HCEC 1CT (cell line): Measurements from ENCODE around the gene RFXAP.
A peak's percentile ranks its signal among the peaks of the same experiment; 100 is the strongest.

Experiments
- DNase-seq: peaks from one replicate; pipeline ENCODE4 v3.0.0-alpha.2; 2017

The RFXAP gene

DNA sequence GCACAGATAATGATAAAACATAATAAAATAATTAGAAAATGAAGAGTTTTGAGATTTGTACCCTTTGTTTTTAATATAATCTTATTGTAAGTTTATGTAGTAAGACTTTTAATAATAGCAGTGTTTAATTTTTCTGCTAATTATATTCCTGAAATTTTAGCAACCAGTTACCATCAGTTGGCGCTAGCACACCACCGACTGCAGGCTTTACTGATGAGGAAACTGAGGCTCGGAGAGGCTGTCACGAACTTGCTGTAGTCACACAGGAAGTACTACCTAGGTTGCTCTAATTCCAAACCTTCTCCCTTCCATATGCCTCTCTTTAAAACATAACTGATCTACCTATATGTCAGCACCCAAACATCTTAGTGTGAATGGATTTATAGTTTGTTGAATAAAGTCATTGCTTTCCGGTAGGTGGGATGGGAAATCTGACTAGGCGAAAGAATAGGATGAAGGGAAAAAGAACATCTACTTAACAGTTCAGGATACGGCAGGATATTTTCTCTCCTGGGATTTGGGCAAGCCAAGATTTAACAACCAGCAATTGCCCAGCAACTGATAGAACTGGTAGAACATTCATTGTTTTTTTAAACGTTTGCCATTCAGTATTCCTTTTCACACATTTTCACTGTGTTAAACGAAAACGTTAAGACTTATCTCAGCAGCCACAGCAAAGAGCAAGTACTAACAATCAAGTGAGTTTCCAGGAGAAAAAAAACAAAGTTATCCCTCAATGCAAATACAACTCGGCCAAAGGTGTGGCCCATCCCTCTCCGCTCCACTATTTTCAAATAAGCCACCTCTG is 822 bp upstream of the RFXAP start:
- DNase-seq = no peak

DNA sequence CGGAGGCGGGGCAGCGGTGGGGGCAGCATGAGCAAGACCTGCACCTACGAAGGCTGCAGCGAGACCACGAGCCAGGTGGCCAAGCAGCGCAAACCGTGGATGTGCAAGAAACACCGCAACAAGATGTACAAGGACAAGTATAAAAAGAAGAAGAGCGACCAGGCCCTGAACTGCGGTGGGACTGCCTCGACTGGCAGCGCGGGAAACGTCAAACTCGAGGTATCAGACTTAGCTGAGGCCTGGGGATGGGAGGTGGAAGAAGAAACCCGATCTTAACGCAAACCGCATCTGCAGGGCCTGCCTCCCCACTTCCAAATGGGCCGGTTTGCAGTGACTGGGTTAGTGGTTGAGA is 693 bp downstream of the RFXAP start:
- no peak for DNase-seq

DNA sequence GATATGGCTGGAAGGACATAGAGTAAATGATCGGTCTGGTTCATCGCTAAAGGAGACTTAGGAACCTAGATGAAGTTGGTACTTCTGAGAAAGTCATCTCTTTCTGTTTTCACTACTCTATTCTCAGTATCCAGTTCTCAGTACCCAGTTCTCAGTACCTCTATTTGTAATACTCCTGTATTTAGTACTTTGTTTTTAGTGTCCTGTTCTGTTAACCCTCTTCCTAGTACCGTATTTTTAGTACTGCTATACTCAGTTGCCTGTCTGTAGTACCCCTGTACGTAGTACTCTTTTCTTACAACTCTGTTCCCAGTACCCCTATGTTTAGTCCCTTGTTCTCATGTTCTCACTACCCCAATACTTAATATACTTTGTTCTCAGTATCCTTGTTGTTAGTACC is 1.2 kb downstream of the RFXAP start:
- DNase-seq = peak; percentile 5

- no peak for DNase-seq
These were observed 3.8 kb downstream of the RFXAP start for GRCh38 chr13:36822785-36823184.

DNA sequence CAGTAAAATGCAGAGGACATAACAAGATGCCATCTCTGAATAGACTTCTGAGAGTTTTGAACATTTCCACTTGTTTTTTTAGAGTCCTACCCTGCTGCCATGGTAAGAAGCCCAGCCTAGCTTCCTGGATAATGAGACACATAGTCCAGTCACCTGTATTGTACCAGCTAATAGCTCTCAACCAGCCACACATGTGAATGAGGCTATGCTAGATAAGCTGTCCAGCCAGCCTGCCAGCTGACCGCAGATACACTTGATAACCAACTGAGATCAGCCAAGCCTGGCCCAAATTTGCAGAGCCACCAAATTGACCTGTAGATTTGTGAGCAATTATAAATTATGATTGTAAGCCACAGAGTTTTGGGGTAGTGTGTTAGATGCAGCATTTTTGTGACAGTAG is 10.7 kb downstream of the RFXAP start:
- no peak for DNase-seq

DNA sequence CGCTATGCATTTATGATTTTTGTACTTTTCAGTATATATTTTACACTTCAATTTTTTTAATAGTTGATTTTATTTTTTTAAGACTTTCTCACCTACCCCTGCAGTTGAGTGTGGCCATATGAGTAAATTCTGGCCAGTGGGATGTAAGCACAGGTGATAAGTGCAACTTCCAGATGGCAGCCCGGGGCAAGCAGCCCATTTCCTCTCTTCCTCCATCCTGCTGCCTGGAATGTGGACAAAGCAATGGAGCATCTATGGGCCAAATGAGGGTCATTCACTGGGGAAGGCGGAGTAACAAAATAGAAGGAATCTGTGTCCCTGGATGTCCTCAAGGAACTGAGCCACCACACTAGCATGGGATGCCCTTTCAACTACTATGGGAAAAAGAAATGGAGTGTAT is 12.3 kb downstream of the RFXAP start:
- DNase-seq = no peak

DNA sequence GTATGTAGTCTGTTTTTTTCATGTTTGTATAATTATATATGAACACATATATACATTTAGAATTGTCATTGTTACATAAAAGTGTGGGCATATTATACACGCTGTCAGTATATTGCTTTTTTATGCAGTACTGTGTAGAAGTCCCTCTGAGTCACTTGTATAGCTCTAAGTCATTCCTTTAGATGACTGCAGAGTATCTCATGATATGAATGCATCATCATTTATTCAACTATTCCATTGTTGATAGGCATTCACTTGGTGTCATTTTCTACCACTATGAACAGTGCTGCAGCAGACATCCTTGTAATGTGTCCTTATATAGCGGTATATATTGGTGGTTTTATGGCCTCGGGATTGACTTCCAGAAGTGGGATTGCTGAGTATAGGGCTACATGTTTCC is 15.3 kb downstream of the RFXAP start:
- DNase-seq = peak; percentile 45

GRCh38 chr13:36837354-36838092 is 18.5 kb downstream of the RFXAP start:
- DNase-seq = no peak

DNA sequence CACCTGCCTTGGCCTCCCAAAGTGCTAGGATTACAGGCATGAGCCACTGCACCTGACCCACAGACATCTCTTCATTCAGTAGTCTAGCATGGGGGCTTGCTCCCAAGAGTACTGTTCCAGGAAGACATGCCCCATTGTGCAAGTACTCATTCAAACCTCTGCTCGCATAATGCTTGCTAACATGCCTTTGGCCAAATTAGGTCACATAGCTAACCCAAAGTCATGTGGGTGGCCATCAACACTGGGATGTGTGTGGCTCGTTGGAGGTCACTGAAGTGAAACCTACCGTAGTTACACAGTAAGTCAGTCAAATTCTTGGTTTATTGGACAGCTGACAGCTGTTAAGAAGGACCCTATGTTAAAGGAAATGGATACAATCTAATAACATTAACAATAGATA is 20.3 kb downstream of the RFXAP start:
- no peak for DNase-seq

DNA sequence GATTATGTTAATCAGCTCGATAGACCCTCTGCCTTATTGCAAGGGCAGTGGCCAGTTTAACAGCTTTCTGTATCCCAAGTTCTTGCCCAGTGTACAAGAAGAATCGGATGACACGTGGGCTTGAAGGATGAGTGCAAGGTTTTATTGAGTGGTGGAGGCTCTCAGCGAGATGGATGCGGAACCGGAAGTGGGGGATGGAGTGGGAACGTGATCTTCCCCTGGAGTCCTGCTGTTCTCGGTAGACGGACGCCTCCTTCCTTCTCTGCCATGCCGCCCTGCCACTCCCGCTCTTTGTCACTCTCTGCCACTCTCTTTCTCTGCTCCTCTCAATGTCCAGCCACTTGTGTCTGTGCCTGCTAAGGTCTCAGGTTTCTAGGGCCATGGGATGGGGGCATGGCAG is 21.0 kb downstream of the RFXAP start:
- no peak for DNase-seq

- no peak for DNase-seq
These were observed 21.8 kb downstream of the RFXAP start for GRCh38 chr13:36840718-36841250.

DNA sequence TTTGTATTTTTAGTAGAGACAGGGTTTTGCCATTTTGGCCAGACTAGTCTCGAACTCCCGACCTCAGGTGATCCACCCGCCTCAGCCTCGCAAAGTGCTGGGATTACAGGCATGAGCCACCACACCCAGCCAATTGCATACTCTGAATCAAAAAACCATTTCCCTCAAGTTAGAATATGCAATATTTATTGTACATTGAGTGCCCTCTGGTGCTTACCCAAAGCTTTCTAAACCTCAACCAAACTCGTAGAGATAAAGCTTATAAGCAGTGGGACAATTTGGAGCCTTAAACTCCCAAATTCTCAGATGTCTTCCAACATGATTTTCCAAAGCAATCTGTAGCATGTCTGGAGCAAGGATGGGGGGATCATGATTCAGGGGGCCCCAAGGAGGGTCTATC is 22.4 kb downstream of the RFXAP start:
- no peak for DNase-seq

DNA sequence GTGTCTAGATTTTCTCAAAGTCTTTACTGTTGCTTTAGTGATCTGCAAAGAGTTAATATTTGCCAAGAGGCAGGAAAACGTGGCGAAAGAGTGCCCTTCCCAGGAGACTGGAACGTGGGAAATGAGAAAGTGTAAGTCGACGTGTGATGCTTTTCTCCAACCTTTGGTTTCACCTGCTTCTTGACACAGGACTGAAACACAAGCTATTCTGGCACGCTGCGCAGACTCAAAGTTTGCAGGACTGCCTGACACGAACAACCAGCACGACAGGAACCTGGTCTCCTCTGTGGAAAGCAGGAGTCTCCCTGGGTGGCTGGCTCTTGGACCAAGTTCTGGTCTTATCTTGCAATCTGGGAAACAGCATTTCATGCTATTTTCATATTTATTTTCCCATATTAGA is 28.6 kb downstream of the RFXAP start:
- no peak for DNase-seq

DNA sequence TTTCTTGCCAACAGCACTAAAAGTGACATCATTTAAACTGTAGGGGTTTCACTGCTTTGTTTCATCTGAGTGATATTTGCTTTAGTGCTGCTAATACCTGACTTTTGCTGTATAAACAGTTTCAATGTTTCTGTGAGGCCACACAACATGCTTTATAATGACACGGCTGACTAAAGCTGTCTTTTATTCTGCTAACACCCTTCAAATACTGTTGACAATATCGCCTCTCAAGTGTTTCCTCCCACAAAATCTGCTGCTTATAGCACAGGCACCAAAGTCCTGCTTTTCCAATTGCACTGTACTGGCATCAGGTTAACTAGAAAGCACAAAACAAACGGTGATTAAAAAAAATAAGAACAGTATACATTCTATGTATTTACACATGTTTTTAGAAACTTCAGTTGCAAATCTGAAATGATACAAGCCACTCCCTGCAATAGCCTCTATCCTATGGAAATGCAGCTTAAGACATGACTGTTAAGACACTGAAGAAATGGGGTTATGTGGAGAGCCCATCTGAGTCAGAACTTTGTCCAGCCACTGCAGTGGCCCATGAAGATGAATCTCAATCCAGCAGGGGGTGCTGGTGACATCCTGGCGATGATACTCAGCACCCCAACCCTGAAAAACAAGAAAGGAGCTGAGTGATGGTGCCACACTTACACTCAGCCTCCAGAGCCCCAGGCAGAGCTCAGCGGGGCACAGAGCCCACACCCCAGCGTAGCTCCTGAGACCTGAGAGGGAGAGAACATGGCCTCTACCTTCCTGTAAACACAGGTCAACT is 29.4 kb downstream of the RFXAP start:
- peak; percentile 11 for DNase-seq

DNA sequence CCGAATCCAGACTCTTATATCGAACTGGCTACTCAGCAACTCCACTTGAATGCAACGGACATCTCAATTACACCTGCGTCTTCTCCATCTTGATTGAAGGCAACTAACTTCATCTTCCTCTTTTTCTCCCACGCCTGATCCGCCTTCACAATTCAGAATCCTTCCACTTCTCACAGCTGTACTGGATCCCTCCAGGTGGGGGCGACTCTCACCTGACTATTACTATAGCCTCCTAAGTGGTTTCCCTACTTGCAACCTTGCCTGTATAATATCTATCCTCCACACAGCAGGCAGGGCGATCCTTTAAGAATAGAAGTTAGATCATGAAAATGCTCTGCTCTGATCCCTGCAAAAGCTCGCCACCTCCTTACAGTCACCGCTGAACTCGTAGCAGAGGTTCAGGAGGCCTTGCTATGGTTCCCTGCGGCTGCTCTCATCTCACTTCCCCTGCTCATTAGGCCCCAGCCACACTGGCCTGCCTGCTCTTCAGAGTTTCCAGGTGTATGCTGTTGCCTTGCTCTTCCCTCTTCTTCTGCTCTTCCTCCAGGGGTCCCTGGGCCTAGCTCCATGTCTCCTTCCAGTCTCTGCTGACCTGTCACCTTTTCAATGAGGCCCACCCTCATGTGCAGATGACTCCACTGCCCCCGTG is 31.9 kb downstream of the RFXAP start:
- no peak for DNase-seq

- DNase-seq = no peak
These were observed 38.2 kb downstream of the RFXAP start for GRCh38 chr13:36857253-36857652.

DNA sequence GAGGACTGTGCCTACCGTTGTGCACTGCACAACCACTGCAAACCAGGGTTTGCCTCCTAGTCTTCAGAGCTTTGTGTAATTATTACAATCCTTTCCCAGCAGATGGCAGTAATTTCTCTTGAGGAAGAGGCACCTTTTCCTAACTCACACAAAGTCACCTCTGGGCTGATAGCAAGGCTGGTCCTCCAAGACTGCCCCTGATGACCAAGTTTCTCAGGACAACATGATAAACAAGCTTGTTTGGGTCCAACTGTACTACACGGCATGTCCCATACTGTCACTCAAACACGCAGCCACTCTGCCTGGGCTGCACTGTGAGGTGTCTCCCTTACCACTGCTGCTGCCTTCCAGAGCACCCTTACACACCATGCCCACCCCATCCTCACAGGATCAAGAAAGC is 39.3 kb downstream of the RFXAP start:
- peak; percentile 53 for DNase-seq

DNA sequence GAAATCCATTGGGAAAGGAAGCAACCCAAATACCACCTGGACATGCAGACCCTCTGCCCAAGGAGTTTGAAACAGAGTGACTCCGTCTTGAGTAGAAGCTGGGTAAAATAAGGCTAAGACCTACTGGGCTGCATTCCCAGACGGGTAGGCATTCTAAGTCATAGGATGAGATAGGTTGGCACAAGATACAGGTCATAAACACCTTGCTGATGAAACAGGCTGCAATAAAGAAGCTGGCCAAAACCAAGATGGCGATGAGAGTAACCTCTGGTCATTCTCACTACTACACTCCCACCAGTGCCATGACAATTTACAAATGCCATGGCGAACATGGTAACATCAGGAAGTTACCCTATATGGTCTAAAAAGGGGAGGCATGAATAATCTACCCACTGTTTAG is 40.2 kb downstream of the RFXAP start:
- DNase-seq = no peak

- no peak for DNase-seq
These were observed 43.1 kb downstream of the RFXAP start for GRCh38 chr13:36862002-36862685.

DNA sequence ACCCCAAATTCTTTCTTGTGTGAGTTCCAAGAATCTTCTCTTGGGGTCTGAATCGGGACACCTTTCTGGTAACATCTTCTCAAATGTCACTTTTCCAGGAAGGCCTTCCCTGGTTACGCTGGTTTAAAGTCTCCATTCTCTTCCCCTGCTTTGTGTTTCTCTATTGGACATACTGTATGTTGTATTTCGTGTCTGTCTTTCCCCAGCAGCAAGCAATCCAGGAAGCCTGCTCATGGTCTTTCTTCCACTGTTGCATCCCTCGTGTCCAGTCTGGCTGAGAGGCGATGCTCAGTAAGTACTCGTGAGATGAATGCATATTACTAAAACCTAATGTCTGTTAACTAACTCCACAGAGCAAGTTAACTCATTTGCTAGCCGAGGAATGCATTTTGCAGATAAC is 43.7 kb downstream of the RFXAP start:
- no peak for DNase-seq

DNA sequence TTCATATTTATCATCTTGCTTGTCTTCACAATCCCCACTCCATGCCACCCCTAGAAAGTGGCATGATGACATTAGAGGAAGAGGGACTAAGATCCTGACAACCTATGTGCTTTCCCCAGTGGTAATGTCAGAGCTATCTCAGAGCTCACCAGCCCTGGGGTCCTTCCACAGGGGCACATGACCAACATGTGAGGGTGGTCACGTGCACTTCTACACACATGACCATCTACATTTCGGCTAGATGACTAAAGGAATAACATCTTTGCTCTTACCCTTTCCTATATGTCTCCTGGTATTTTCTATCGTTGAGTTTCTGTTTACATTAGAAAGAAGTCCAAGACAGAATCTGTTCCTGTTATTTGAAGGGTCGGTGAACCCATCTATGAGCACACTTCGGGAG is 46.2 kb downstream of the RFXAP start:
- DNase-seq = no peak

DNA sequence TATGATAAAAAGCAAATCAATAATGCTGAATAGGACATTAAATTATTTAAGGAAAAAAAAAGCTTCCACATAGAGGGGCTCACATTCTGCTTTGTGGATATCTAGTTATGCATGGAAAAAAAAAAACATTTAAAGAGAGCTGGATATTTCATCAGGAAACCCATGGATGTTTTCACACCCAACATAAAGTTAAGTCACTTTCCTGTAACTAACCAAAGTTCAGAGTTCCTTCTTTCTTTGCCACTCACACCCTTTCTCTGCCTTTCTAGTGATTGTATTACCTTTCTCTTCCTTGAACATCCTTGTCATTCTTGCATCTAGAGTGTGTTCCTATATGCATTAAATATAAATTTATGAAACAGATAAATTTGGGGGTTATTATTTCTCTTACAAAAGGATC is 47.2 kb downstream of the RFXAP start:
- DNase-seq = no peak
